PC-3 (cell line): ENCODE measurements around the gene FBXL5.

Experiments used
- CTCF ChIP-seq: fragments of 300-600 bp; sonication (generic); conservative IDR thresholded peaks from 2 replicates; pipeline ENCODE4 v1.5.1; 2017; ENCODE audit warnings: antibody characterized with exemption, low read depth, mild to moderate bottlenecking, low read length
- EZH2 ChIP-seq: fragments of 300-600 bp; sonication (generic); IDR thresholded peaks from one replicate; pipeline ENCODE4 v1.6.1; 2017; ENCODE audit warnings: antibody characterized with exemption, mild to moderate bottlenecking, low read length; ENCODE audit not compliant: unreplicated experiment
- EZH2phosphoT487 ChIP-seq: fragments of 300-600 bp; sonication (generic); IDR thresholded peaks from 2 replicates; pipeline ENCODE4 v1.6.1; 2018; ENCODE audit warnings: mild to moderate bottlenecking, antibody characterized with exemption, low read length, borderline replicate concordance

DNA sequence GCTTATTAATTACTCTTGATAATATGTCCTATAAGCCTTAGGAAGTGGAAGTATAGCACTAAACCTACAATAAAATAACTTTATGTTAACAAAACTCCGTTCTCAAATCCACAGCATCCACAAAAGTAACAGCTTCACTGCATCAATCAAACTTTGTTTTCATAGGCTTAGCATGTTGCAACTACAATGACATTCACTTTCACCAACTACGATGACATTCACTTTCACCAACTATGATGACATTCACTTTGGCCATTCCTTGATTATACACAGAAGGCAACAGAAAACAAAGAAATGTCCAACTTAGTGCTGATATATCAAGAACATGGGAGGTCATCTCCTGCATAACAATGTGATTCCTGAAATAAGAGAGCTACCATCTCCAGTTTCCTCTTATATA, 44.3 kb downstream of the FBXL5 start:
- TF ChIP-seq EZH2phosphoT487 (no peak), CTCF (no peak), EZH2 (no peak)
